Stimulated activated CD8-positive, alpha-beta memory T cell treated with anti-CD3 and anti-CD28 coated beads, Interleukin-15, amount 100 ng/mL, for 48 hours (primary cell): Measurements from ENCODE around the gene TBC1D8.

Experiments
- DNase-seq, 2 donors: peaks; one replicate each; pipeline ENCODE4 v3.0.0-alpha.2; 2020; ENCODE audit warnings: low read depth in 2 of 2

TBC1D8 gene

DNA sequence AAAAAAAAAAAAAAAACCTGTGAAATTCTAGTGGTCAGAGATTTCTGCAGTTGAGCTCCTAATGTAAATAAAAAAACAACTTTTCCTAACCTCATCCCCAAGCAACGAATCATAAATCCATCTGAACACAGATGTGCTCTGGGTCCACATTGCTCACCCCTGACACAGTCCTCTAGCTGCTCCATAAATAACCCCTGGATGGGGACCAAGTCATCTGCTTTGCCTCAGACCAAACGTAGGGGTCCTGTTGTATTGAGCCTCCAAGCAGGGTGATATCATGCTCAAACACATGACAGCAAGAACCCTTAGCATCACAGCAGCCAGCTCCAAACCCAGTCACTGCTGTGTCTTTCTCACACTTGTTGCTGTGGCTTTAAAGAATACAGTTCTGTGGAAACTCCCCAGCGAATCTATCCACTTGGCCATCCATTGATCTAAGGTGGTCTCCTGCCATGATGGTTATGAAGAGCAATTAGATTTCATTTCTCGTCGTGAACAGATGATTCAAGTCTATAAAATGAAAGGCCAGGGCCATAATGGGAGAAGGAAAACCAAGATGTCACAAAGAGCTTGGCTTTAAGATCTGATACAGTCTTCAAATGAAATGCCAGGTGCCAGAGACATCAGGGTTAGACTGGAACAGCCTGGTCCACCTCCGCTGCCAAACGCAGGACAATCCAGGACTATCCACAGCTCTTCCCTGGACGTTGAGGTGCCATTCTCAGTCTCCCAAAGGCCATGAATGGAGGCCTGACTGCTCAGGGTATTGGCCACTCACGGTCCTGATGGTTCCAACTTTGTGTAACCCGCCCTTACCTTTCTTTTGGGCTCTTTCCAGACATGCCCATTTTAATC is 39.0 kb downstream of the TBC1D8 start:
- no peak for DNase-seq

DNA sequence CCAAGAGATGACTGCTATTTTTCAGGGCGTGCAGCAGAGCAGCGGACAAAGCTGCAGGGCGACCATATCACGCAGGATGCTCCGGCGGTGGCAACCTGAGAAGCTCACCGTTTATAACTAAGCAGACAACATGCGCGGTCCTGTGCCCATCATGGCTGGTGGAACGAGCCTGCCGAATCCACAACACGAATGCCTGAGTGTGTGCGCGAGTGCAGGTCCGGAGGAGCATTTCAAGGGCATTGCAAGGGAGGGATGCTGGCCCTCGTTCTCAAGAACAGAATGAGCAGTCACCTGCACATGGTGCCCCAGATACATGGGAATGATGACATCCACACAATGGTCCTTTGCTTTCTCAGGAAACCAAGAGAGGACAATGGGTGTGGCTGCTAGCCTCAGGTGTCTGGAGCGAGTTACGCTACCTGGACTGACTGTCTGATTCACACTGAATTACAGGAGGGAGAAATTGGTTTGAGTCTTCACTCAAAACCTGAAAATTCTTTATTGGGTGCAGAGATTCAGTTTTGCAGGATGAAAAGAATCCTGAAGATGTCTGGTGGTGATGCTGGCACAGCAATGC is 39.8 kb downstream of the TBC1D8 start:
- no peak for DNase-seq

DNA sequence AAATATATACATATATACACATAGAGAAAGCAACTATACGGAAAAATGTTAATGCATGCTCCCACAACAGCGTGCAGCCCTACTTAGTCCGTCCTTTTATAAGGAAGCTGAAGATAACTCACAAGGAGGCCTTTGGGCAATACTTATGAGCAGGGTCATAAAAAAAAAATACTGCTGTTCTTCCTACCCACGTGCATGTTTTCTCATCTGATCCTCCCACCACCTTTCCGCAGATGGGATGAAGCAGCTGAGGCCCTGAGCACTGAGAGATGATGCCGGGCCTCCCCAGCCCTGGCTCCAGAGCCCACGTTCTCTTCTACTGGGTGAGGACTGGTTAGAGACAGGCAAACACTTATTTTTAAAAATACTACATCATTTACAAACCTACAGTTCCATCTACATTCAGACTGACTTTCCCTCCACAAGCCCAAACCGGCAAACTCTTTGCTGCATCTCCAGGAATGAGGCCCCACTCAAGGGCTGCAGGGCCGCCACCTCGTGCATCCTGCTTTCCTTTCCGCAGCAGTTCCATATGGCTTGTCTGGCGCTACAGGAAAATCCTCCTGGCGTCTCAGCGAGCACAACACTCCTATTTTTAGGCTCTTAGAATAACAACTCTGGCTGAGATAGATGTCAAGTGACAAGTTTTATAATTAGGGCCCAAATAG is 41.6 kb downstream of the TBC1D8 start:
- no peak for DNase-seq

GRCh38 chr2:101108357-101108756 is 42.8 kb downstream of the TBC1D8 start:
- DNase-seq = no peak

DNA sequence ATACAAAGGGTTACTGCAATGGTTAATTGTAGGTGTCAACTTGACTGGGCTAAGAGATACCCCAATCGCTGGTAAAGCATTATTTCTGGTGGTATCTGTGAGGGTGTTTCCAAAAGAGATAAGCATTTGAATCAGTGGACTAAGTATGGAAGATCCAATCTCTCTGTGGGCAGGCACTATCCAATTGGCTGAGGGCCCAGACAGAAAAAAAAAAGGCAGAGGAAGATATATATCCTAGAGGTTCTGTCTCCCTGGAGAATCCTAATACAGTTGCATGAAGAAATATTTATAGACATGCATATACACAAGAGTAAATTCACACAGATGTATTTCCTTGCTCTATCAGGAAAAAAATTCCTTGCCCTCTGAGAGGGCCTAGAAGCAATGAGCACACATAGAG is 43.9 kb downstream of the TBC1D8 start:
- DNase-seq = no peak

DNA sequence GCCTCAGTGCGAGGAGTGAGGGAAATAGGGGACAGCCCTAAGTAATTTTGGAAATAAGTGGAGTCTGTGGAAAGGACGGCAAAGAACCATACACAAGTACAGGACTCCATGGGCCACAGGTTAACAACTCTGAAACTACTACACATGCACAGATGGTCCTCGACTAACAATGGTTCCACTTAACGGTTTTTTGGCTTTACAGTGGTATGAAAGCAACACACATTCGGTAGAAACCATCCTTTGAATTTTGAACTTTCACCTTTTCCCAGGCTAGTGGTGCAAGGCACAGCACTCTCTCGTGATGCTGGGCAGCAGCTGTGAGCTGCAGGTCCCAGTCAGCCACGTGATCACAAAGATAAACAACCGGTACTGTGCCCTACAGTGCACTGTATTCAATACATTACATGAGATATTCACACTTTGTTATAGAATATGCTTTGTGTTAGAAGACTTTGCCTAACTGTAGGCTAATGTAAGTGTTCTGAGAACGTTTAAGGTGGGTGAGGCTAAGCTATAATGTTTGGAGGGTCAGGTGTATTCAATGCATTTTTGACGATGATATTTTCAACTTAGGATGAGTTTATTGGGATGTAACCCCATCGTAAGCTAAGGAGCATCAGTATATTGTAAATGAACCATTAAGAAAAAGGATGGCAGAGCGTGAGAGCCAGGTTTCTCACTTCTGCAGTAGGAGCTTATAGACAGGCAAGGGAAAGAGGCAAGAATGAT is 44.6 kb downstream of the TBC1D8 start:
- DNase-seq = no peak

DNA sequence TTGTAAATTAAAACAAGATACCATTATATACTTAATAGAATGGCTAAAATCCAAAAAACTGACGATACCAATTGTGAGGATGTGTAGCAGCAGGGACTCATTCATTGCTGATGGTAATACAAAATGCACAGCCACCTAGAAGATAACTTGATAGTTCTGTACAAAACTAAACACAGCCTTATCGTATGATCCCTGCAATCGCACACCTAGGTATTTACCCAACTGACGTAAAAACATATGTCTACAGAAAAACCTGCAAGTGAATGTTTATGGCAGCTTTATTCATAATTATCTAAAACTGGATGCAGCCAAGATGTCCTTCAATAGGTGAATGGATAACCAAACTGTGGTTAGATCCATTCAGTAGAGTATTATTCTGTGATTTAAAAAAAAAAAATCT is 45.5 kb downstream of the TBC1D8 start:
- DNase-seq = no peak

GRCh38 chr2:101097638-101098037 is 53.5 kb downstream of the TBC1D8 start:
- no peak for DNase-seq

- DNase-seq = no peak
Measured at GRCh38 chr2:101096619-101097142, 54.5 kb downstream of the TBC1D8 start.

DNA sequence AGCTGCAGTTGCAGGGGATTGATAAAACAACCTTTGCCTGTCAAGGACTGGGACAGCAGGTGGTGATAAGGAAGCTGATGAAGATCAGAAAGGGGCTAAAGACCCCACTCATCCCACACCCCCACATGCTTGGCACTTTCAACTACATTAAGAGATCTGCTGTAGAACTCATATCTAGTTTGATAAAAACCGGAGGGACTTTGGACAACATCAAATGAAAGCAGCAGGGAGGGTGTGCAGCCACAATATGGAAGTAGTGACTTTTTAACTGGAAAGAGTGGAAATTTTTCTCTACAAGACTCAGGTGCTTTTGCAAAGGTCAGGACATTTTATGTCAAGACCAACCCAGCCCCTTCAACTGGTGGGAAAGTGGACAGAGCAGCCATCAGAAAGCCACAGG is 56.8 kb downstream of the TBC1D8 start:
- DNase-seq = no peak

DNA sequence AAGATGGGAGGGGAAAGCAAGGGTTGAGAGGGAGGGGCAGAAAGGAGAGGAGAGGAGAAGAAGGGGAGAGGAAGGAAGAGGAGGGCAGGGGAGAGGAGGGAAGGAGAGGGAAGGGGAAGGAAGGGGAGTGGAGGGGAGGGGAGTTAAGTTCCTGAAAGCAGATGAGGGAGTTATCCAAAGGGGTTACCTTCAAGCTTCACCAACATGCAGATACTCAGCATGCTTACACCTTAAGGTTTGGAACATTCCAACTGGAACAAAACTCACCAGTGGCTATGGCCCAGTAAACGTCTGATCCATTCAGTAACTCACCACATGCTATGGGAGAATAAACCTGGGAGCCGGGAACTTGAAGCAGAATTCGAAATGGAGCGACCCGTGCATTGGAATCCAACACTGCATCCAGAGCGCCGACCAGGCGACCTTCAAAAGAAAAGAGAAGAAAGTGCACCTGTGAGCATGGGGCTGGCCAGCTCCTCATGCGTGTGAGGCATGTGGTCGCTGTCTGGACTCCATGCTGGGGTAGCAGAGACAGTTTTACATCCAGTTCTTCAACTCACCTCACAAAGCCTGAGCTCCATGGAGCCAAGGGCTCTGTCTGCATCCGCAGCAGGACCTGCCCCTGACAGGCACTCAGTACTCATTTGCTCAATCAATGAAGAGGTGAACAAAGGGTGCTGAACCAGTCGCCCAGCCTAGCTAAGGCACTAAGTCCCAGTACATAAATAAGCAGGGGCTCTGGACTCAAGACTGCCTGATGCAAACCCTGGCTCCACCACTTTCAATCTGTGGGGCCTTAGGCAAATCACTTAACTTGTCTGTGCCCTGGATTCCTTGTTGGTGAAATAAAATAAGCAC is 61.0 kb downstream of the TBC1D8 start:
- no peak for DNase-seq

DNA sequence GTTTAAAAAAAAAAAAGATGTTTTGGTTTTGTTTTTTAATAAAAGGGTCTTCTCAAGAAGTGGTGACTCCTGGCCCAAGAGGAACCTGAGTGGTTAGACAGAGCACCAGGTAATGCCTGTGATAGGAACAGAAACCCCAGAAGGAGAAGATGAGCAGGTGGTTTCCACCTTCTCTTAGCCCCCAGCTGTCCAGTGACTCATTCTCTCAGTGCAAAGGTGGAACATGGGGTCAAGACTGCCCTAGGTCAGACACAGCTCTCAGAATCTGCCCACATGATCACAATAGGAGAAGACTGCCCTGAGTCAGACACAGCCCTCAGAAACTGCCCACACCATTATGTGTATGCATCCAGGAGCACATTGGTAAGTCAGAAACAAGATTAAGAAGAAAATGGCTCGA is 61.8 kb downstream of the TBC1D8 start:
- DNase-seq = peak in 1 of 2 donors; percentile 9

GRCh38 chr2:101087638-101088037 is 63.5 kb downstream of the TBC1D8 start:
- DNase-seq = no peak

DNA sequence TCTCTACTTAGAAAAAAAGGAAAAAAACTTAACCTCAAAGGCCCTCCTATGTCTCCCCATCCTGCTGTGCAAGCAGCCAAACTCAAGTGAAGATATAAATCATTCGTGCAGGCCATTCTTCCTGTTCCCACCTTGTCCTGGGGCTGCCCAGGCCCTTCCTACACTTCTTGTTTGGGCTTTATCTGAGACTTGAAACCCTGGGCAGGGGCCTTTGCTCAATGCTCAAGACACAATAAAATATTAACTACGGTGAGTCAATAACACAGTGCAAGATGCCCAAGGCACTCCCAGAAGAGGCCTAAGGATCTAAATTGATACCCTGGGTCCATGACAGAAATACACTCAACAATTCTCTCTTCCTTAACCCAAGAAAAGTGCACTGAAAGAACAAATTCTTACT is 67.6 kb downstream of the TBC1D8 start:
- no peak for DNase-seq

GRCh38 chr2:101082998-101083397 is 68.2 kb downstream of the TBC1D8 start:
- DNase-seq = no peak

DNA sequence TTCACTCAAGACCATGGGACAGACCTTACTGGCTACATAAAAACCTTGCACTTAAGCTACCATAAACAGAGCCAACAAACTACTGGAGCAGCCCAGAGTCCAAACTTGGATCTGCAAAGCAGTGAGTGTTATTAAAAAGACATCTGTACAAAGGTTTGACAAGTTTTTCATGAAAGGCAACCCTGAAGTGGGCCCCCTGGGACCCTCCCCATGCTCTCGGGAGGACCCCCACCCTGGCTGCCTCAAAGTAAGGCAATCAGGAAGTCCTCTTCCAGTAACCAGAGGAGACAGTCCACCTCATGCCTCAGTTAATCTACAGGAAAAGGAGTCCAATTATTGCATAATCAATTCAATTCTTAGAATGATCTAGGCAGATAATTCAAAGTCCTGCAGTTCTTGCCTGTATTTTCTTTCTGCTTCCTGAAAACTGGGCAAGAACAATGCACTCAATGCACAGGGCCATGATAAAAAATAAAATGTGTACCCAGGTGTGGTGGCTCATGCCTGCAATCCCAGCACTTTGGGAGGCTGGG is 69.7 kb downstream of the TBC1D8 start:
- DNase-seq = no peak

DNA sequence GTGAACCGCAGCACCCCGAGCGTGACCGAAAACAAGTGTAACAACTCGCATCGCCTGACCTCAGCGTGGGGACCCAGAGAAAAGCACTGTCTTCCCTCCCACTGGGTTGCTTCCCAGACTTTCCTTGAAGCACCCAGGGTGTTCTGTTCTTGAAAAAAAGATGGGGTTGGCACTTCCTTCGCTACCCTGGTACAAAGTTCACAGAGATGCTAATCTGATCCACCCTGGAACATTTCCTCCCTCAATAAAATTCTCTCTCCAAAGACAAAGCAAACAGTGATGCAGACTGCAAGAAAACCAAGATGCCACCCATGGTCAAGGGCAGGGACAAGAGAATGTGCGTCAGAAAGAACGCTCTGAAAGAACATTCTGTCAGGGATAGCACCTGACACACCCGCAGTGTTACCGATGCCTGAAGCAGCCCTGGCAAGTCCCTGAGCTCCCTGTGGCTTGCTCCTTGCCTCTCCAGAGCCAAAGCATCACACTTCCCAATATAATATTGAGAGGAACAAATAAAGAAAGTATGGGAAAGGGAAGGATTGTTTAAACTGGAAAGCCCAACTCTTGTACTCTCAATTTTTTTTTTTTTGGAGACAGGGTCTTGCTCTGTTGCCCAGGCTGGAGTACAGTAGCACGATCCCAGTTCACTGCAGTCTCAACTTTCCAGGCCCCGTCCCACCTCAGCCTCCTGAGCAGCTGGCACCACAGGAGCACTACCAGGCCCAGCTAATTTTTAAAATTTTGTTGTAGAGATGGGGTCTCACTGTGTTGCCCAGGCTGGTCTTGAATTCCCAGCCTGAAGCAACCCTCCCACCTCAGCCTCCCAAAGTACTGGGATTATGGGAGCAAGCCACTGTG is 70.7 kb downstream of the TBC1D8 start:
- DNase-seq = no peak

- no peak for DNase-seq
Measured at GRCh38 chr2:101076581-101076980, 74.6 kb downstream of the TBC1D8 start.

DNA sequence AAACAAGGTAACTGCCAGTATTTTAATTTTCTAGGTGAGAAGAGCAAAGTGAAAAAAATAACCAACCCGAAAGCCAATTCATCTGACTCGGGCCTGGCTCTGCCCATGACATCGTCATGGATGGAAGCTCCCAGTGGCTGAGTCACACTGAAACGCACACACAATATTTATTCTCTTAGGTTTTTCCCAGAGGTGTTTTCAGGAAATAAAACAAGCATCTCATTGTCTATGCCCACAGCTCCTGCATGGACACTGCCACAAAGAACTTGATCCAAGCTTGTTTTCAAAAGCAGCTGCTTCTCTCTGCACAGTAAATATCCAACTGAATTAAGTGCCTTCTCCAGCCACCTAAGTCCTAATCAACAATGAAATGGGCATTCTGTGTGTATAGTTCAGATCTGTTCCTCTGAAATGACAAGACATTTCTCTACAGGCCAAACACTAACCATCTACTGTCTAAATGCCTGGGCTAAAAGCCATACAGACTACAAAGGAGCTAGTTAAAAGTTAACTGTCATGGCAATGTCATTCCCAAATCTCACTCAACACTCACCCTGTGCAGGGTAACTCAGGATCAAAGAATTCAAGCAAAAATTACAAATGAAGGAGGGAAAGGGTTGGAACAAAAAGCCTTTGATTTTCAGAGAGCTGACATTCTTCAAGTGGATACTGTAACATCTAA is 86.2 kb downstream of the TBC1D8 start:
- DNase-seq = no peak
